A549 (cell line): ENCODE measurements around the gene MRPL40.

ENCODE experiments used
- CBX8 ChIP-seq: fragments of 200-600 bp; sonication (generic); IDR thresholded peaks from 2 replicates; pipeline ENCODE4 v1.6.1; 2016
- EP300 ChIP-seq, 2 experiments: fragments of >200 bp; sonication (Bioruptor Twin); formaldehyde crosslinking; IDR thresholded peaks; 2 replicates in 1 of 2; 3 replicates in 1 of 2; pipeline ENCODE4 v1.6.1; 2016 to 2017
- FOXS1 ChIP-seq: fragments of 250-450 bp; sonication (Bioruptor Pico); IDR thresholded peaks from 2 replicates; pipeline ENCODE4 v1.5.0; 2020; ENCODE audit warnings: mild to moderate bottlenecking, moderate library complexity
- HDAC2 ChIP-seq: fragments of 200-600 bp; sonication (generic); IDR thresholded peaks from 2 replicates; pipeline ENCODE4 v1.6.1; 2016
- HOXB5 ChIP-seq: fragments of 250-450 bp; sonication (Bioruptor Pico); IDR thresholded peaks from 2 replicates; pipeline ENCODE4 v1.5.0; 2020; ENCODE audit warnings: mild to moderate bottlenecking, moderate library complexity
- POLR2A ChIP-seq: IDR thresholded peaks from 2 replicates; pipeline ENCODE4 v1.6.1; 2012; ENCODE audit warnings: mild to moderate bottlenecking, low read length
- TF ChIP-seq, protein P1 (sequence below): fragments of >200 bp; sonication (Bioruptor Twin); formaldehyde crosslinking; IDR thresholded peaks from 3 replicates; pipeline ENCODE4 v1.5.1; 2016

DNA sequence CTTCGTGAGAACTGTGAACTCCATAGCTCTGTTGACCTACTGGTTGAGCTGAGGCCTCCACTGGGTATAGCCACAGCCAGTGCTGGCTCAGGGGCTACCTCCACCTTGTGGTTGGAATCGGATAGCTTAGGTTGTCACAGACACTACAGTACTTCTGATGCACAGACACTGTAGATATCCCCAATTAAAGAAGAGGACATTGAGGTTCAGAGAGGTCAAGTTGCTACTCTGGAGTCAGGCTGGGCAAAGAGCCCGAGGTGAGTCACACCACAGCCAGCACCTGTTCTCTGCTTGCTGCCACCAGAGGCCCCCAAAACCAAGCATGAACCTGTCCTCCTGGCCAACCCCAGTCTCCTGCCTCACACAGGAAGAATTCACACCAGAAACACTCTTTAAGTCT lies 41.2 kb downstream of the MRPL40 start:
- TF ChIP-seq, protein P1, sequence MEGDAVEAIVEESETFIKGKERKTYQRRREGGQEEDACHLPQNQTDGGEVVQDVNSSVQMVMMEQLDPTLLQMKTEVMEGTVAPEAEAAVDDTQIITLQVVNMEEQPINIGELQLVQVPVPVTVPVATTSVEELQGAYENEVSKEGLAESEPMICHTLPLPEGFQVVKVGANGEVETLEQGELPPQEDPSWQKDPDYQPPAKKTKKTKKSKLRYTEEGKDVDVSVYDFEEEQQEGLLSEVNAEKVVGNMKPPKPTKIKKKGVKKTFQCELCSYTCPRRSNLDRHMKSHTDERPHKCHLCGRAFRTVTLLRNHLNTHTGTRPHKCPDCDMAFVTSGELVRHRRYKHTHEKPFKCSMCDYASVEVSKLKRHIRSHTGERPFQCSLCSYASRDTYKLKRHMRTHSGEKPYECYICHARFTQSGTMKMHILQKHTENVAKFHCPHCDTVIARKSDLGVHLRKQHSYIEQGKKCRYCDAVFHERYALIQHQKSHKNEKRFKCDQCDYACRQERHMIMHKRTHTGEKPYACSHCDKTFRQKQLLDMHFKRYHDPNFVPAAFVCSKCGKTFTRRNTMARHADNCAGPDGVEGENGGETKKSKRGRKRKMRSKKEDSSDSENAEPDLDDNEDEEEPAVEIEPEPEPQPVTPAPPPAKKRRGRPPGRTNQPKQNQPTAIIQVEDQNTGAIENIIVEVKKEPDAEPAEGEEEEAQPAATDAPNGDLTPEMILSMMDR = no peak
- no peak for TF ChIP-seq POLR2A
- no peak for TF ChIP-seq FOXS1 (CRISPR knock-in tag)
- TF ChIP-seq HDAC2 = no peak
- no peak for TF ChIP-seq CBX8
- no peak for TF ChIP-seq HOXB5 (CRISPR knock-in tag)
- TF ChIP-seq EP300 (IDR thresholded peaks at IDR 0.05) = no peak
